Fibroblast of mammary gland (primary cell): Measurements from ENCODE around the gene LBP.

Experiments used
- DNase-seq: peaks from one replicate; pipeline ENCODE4 v3.0.0-alpha.2; 2010; ENCODE audit warnings: low read depth
- H3K4me3 ChIP-seq: 2 replicates; pipeline ENCODE4 v1.5.1; 2011; ENCODE audit warnings: low read depth, mild to moderate bottlenecking, low read length, moderate library complexity; ENCODE audit not compliant: control insufficient read depth
- TF ChIP-seq, protein P1 (sequence below): conservative IDR thresholded peaks from 2 replicates; pipeline ENCODE4 v1.5.1; 2011; ENCODE audit warnings: low read depth, low read length, inconsistent platforms; ENCODE audit not compliant: control insufficient read depth, insufficient read depth

Gene LBP

DNA sequence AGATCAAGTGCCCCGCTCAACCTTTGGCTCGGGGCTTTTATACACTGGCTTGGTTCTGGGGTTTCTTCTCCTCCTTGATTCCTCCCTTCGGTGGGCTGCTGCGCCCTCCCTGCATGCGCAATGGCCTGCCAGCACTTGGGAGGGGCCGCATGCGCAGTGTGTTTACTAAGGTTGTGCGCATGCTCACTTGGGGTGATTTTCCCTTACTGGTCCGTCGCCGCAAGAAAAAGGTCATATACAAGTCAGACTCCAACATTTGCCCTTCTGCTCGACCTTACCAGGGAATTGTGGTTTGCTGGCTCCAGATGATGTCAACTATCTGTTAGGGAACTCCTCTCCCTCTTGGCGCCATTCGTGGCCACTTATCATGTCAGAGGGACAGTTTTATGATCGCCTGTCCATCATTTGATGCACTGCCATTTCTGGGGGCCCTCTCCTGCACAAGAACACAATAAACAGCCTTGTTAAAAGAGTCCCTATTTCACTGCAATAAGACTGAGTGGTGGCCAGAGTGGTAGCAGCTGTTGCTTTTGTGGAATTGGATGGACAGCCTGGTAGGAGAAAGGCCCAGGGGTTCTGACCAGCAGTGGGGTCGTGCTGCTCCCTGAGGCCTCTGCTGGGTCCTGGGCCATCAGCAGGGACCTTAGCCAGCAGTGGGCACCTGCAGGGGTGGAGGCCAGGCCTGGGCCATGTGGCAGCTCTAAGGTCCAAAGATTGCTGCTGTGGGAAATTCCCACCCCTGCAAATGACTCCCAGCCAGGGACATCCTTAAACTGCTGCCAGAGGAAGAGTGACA is 2.8 kb upstream of the LBP start:
- TF ChIP-seq, protein P1, sequence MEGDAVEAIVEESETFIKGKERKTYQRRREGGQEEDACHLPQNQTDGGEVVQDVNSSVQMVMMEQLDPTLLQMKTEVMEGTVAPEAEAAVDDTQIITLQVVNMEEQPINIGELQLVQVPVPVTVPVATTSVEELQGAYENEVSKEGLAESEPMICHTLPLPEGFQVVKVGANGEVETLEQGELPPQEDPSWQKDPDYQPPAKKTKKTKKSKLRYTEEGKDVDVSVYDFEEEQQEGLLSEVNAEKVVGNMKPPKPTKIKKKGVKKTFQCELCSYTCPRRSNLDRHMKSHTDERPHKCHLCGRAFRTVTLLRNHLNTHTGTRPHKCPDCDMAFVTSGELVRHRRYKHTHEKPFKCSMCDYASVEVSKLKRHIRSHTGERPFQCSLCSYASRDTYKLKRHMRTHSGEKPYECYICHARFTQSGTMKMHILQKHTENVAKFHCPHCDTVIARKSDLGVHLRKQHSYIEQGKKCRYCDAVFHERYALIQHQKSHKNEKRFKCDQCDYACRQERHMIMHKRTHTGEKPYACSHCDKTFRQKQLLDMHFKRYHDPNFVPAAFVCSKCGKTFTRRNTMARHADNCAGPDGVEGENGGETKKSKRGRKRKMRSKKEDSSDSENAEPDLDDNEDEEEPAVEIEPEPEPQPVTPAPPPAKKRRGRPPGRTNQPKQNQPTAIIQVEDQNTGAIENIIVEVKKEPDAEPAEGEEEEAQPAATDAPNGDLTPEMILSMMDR, result no peak
- peak overlapping the region; percentile 21 for H3K4me3 ChIP-seq
- DNase-seq, result peak; percentile 74

DNA sequence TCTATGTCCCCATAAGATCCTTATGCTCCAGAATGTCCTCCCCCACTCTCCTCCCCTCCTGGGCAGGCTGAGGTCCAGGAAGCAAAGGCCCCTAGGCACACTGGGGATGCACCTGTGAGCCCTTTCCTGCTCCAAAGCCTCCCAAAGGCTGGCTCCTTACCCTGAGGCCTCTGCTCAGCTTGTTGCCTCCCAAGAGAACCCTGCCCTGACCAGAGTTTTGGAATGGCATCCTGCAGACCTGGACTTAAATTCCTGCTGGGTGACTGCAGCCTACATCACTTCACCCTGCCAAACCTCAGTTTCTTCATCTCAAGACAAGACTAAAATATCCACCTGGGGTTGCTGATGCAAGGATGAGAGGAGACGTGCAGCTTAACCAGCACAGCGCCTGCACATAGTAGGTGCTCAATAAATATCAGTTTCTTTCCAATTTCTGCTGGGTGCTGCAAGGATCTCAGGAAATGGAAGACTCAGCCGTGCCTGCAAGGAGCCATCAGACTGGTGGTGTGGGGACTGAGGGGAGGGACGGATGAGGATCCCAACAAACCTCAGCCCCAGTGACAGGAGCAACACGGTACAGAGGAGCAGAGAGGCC is 2.1 kb upstream of the LBP start:
- DNase-seq, result no peak
- H3K4me3 ChIP-seq, result no peak overlapping the region
- TF ChIP-seq, protein P1, result no peak

DNA sequence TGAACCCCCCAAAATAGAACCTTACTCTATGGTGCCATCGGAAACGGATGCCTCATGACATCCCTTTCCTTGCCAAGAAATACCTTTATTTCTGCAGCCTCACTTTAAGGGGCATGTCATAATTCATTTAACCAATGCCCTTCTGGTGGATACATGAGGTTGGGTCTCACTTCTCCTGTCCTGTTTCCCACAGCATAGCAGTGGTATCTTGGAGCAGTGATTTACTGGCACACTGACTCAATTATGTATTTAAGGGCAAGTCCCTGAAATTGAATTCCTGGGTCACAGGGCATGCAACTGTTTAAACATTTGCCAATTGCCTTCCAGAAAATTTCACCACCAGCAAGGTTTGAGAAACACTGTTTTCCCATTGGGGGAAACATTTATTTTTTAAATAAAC is 639 bp upstream of the LBP start:
- no peak overlapping the region for H3K4me3 ChIP-seq
- TF ChIP-seq, protein P1, result no peak
- DNase-seq, result no peak

DNA sequence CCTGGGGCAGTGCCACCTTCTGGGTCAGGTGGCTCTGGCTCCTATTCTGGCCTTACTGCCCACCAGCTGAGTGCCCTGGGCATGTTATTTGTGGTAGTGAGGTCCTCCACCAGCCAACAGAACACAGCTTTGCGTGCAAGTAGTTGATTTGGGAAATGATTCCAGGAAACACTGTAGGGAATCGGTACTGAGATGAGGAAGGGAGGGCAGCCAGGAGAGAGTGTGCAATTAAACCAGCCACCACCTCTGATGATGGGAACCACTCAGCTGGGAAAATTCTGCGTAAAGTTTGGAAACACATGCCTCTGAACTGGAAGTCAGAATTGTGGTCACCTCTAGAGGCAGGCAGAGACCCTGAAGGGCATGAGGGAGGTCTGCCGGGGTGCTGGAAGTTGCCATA is 459 bp downstream of the LBP start:
- TF ChIP-seq, protein P1, result no peak
- no peak for DNase-seq

DNA sequence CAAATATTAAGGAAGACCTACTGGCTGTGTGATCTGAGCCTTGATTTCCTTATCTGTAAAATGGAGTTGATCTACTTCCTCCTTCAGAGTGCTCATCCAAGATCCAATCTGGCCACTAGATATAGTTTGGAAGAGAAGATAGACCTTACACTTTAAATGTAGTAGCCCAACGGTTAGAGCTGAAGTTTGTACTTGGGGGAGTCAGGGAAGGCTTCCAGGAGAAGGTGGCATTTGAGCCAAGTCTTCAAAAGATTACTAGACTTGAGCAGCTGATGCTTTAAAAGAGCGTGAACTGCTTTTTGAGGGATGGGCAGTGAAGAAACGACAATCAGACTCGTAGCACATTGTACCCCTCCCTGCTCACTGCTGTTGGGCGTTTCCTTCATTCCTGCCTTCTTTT is 3.6 kb downstream of the LBP start:
- H3K4me3 ChIP-seq, result no peak overlapping the region
- TF ChIP-seq, protein P1, result no peak
- no peak for DNase-seq

More for the DNA sequence above, 459 bp downstream of the LBP start:
- H3K4me3 ChIP-seq, result no peak overlapping the region

DNA sequence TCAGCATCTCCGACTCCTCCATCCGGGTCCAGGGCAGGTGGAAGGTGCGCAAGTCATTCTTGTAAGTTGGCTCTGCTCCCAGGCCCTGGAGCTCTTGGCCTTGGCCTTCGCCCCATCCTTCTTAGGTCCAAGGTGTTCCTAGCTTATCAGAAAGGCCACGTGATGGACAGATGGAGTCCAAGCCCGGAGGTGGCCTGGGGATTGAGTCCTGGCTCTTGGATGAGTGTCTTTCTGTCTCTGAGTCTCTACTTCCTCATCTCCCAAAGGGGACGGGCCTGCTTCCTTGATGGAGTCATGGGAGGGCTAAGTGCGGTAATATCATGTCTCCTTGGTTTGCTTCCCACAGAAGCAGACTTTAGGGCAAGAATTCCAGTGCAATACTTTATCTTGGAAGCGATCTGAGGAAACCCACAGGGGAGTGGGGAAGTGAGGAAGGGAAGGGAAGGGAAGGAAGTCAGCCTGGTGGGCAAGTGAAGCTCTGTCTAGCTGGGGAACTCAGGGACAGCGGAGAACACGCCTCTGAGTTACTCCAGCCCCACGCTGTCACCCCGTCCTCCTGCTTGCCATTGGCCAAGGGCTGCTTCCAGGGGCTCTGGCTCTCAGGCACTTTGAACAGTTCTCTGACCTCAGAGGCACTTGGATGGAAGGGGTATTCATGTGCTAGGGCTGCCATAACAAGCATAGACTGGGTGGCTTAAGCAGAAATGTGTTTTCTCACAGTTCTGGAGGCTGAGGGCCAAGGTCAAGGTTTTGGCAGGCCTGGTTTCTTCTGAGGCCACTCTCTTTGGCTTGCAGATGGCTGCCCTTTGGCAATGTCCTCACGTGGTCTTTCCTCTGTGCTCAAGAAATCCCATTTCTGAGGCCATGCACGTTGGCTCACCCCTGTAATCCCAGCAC is 4.8 kb downstream of the LBP start:
- DNase-seq, result no peak
- H3K4me3 ChIP-seq, result no peak overlapping the region
- TF ChIP-seq, protein P1, result no peak
